PC-3 (cell line): Measurements from ENCODE around the gene TMEM191C. TPM values are rescaled to one million over a fixed set of nuclear protein-coding genes. Genes with fewer than 3 reads are reported as not detected.
"Not testable (repeated sequence)": the region's sequence is repeated elsewhere in the genome, so short reads cannot be mapped to it uniquely, and the experiment has no call there.

Experiments
- ATAC-seq: fragments of 200-7000 bp; cut with Tn5 transposase; 2 replicates; pipeline ENCODE4 v1.9.1; 2020; ENCODE audit warnings: mild to moderate bottlenecking, moderate library complexity
- BruUV-seq: library from RNA; stranded (reverse); fragments of 400-500 nt; replicated peaks from 2 replicates; lab custom pipeline; 2021; lab: Mats Ljungman, UMichigan
- CTCF ChIA-PET: fragments of 300-600 bp; sonication (Branson Sonifier 250); formaldehyde crosslinking; loops from one replicate; lab custom pipeline; 2022; ENCODE audit warnings: antibody characterized with exemption; lab: Charles Lee
- POLR2A ChIA-PET: fragments of 300-600 bp; sonication (Branson Sonifier 250); formaldehyde crosslinking; loops from one replicate; lab custom pipeline; 2022; ENCODE audit warnings: antibody characterized with exemption; ENCODE audit not compliant: unreplicated experiment; lab: Charles Lee
- DNase-seq: peaks from one replicate; pipeline ENCODE4 v3.0.0-alpha.2; 2015
- H2AFZ ChIP-seq: fragments of 300-600 bp; sonication (generic); 2 replicates; pipeline ENCODE4 v1.6.0; 2016; ENCODE audit warnings: antibody characterized with exemption, low read length
- H3F3A ChIP-seq: fragments of 300-600 bp; sonication (generic); one replicate; pipeline ENCODE4 v1.6.0; 2017; ENCODE audit warnings: antibody characterized with exemption, low read length, control low read depth, mild to moderate bottlenecking; ENCODE audit not compliant: unreplicated experiment
- H3K27ac ChIP-seq: fragments of 300-600 bp; sonication (generic); 2 replicates; pipeline ENCODE4 v1.5.1; 2016; ENCODE audit warnings: mild to moderate bottlenecking, low read length
- H3K27me3 ChIP-seq: fragments of 300-600 bp; sonication (generic); 2 replicates; pipeline ENCODE4 v1.6.1; 2016; ENCODE audit warnings: low read length, mixed read lengths
- H3K36me3 ChIP-seq: fragments of 300-600 bp; sonication (generic); 2 replicates; pipeline ENCODE4 v1.6.1; 2016; ENCODE audit warnings: low read depth, mixed run types, low read length, mixed read lengths
- H3K4me1 ChIP-seq: fragments of 300-600 bp; sonication (generic); 2 replicates; pipeline ENCODE4 v1.5.1; 2016; ENCODE audit warnings: low read length; ENCODE audit not compliant: insufficient read depth
- H3K4me2 ChIP-seq: fragments of 300-600 bp; sonication (generic); 2 replicates; pipeline ENCODE4 v1.6.0; 2016; ENCODE audit warnings: low read length
- H3K4me3 ChIP-seq: fragments of 300-600 bp; sonication (generic); 2 replicates; pipeline ENCODE4 v1.5.1; 2016; ENCODE audit warnings: mild to moderate bottlenecking, low read length, mixed read lengths
- H3K79me2 ChIP-seq: fragments of 300-600 bp; sonication (generic); 2 replicates; pipeline ENCODE4 v1.6.1; 2017; ENCODE audit warnings: low read length, mixed read lengths
- H3K9ac ChIP-seq: fragments of 300-600 bp; sonication (generic); 2 replicates; pipeline ENCODE4 v1.6.0; 2016; ENCODE audit warnings: mild to moderate bottlenecking, low read length
- H3K9me2 ChIP-seq: fragments of 300-600 bp; sonication (generic); replicated peaks from 2 replicates; pipeline ENCODE4 v1.6.1; 2016; ENCODE audit warnings: mixed run types, low read length, mixed read lengths
- H3K9me3 ChIP-seq: fragments of 300-600 bp; sonication (generic); 2 replicates; pipeline ENCODE4 v1.6.1; 2016; ENCODE audit warnings: low read length, mixed read lengths
- H4K20me1 ChIP-seq: fragments of 300-600 bp; sonication (generic); 2 replicates; pipeline ENCODE4 v1.6.1; 2016; ENCODE audit warnings: low read length, mixed read lengths
- intact Hi-C: fragments of 100-400 bp; cut with micrococcal nuclease; formaldehyde crosslinking; loops from 2 replicates; pipeline ENCODE4 v1.9.0; 2023
- total RNA-seq: library from RNA; depleted of rRNA; stranded (reverse); fragments of >200 nt; gene quantifications from 2 replicates; pipeline ENCODE4 v1.2.3, GENCODE V29; 2014

Gene TMEM191C
- total RNA-seq, 1 experiment from 2014 or later, result 6.7 TPM

DNA sequence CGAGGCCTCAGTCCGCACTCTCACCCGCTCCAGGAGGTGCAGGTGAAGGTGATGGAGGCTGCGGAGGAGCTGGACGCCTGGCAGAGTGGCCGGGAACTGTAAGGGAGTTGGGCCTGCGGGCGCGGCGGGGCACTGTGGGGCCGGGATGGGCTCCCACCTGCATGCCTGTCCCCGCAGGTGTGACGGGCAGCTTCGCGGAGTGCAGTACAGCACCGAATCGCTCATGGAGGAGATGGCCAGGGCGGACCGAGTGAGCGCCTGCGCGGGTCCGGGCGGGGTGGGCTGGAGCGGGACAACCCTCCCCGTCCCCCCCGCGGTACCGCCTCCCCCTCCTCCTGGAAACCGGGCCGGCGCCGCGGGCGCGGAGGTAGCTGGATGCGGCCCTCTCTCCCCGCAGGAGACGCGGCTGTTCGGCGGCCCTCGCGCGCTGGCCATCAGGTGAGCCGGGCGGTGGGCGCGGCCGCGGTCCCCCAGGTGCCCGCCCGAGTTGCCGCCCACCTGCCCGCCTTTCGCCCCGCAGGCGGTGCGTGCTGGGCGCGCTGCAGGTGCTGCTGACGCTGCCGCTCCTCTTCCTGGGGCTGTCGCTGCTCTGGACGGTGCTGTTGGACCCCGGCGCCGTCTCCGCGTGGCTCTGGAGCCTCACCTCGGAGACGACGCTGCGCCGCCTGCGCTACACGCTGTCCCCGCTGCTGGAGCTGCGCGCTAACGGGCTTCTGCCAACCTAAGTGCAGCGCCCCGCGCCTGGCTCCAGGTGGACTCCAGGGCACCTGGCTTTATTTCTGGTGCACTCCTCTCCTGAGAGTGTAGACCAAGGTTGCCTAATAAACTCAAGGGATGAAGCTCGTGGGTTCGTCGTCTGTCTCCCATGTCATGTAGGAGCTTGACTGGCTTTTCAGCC lies 2.2 kb downstream of the TMEM191C start:
- BruUV-seq, H3K4me2 ChIP-seq, intact Hi-C loops, H3K27me3 ChIP-seq, CTCF ChIA-PET, H3K9me3 ChIP-seq, H3K79me2 ChIP-seq, H3F3A ChIP-seq, H3K4me1 ChIP-seq, H3K27ac ChIP-seq, H4K20me1 ChIP-seq, POLR2A ChIA-PET, DNase-seq, H3K36me3 ChIP-seq, H3K9me2 ChIP-seq, H3K9ac ChIP-seq, H2AFZ ChIP-seq, H3K4me3 ChIP-seq: not testable (repeated sequence)
- ATAC-seq, result peak; percentile 12

DNA sequence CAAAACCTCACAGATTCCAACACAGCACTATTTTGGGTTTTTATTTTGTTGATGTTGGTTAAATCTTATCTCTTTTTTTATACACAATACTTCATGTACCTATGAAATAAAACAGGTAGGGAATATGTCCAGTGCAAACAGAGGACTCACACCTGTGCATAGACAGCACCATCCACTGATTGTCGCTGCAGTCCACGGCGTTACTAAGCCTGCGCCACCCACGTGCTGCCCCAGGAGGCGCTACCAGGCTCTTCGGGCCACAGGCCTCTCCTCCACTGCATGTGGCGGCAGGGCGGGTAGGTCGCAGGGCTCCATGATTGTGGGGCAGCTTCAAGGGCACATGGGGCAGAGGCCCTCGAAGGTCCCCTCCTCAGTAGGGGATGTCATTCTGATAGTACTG lies 5.8 kb downstream of the TMEM191C start:
- POLR2A ChIA-PET, H3K27me3 ChIP-seq, H3K27ac ChIP-seq, H3K9ac ChIP-seq, H3K4me3 ChIP-seq, DNase-seq, H3K9me3 ChIP-seq, H2AFZ ChIP-seq, H3K4me1 ChIP-seq, H3K79me2 ChIP-seq, BruUV-seq, H3K4me2 ChIP-seq, H3F3A ChIP-seq, intact Hi-C loops, H3K9me2 ChIP-seq, H4K20me1 ChIP-seq, H3K36me3 ChIP-seq, CTCF ChIA-PET, ATAC-seq: not testable (repeated sequence)

DNA sequence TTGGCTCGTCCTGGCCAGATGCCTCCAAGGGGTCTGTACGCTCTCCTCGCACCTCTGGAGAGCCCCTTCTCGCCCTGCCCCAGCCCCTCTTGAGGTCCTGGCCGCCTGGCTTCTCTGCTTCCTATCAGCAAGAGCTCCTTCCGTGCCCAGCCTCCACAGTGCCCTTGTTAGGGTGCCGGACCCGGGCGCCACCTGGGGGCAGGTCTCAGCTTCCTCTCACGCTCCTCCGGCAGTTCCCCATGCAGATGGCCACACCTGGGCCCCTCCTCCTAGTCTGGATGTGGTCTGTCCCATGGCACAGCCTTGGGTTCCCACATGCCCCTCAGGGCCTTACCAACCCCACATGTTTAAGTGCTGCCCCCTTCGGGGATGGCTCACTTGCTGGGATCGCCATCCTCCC lies 6.5 kb downstream of the TMEM191C start:
- H3K9ac ChIP-seq, intact Hi-C loops, CTCF ChIA-PET, H3K27me3 ChIP-seq, BruUV-seq, H3K9me3 ChIP-seq, H3K79me2 ChIP-seq, H3K4me3 ChIP-seq, H3K27ac ChIP-seq, H3K36me3 ChIP-seq, H3F3A ChIP-seq, H2AFZ ChIP-seq, H3K9me2 ChIP-seq, H3K4me1 ChIP-seq, H3K4me2 ChIP-seq, DNase-seq, ATAC-seq, POLR2A ChIA-PET, H4K20me1 ChIP-seq: not testable (repeated sequence)

DNA sequence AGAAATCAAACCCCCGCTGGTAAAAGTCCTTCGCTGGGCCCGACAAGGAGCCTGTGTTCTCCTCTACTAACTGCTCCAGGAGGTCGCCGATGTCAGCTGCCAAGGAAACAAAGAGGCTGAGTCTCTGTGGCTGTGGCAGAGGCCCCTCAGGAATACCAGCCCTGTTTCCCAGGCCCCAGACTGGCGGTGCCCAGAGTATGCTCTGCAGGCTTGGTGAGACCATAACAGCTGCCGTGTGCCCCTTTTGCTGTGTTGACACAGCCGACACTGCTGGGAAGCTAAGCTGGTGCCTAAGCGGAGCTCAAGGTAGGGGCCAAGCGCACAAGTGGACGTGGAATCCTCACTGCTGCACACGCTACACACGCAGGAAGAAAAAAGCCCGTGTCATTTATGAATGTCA lies 16.9 kb downstream of the TMEM191C start:
- H3K4me3 ChIP-seq, H3K27me3 ChIP-seq, H3K4me1 ChIP-seq, ATAC-seq, DNase-seq, H3K79me2 ChIP-seq, H2AFZ ChIP-seq, H3K27ac ChIP-seq, H3K4me2 ChIP-seq, H3K9me3 ChIP-seq, intact Hi-C loops, POLR2A ChIA-PET, H4K20me1 ChIP-seq, CTCF ChIA-PET, H3K9ac ChIP-seq, H3F3A ChIP-seq, H3K9me2 ChIP-seq, BruUV-seq, H3K36me3 ChIP-seq: not testable (repeated sequence)

DNA sequence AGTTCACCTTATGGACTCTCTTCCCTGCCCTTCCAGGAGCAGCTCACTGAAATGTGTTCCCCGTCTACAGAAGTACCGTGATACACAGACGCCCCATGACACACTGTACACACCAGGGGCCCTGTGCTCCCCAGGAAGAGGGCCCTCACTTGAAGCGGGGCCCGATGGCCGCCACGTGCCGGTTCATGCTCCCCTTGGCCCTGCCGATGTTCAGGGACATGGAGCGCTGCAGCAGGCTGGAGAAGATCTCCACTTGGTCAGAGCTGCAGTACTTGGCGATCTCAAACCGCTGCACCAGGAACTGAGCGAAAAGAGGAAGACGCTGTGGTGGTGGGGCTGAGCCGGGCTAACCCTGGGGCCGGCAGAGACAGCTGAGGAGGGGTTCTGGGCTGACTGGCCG lies 20.5 kb downstream of the TMEM191C start:
- H3K4me2 ChIP-seq, ATAC-seq, DNase-seq, H3K4me1 ChIP-seq, H3K9me3 ChIP-seq, H4K20me1 ChIP-seq, H3K36me3 ChIP-seq, H2AFZ ChIP-seq, H3K9me2 ChIP-seq, POLR2A ChIA-PET, H3K79me2 ChIP-seq, H3K9ac ChIP-seq, H3K27me3 ChIP-seq, H3F3A ChIP-seq, H3K27ac ChIP-seq, BruUV-seq, CTCF ChIA-PET, intact Hi-C loops, H3K4me3 ChIP-seq: not testable (repeated sequence)

DNA sequence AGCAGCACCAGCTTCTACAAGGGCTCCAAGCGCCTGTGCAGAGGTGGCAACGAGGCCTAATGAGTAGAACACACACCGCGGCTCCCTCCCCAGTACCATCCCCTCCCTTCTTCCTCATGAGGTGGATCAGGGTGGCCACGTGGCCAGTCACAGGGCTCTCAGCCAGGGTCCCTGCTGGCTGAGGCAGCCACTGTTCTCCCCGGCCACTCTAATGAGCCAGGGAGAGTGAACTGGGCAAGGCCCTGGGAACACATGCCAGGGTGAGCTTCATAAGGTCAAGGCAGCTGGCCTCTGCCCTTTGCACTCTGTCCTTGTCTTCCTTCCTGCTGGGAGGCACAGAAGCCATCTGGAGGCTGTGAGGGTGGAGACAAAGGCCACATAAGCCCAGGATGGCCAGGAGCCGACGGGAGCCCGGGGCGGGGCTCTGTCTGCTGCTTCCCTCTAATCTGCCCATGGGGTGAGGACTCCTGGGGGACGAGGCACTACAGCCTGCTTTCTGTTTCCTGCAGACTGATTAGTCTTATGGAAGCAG lies 22.0 kb downstream of the TMEM191C start:
- CTCF ChIA-PET, H3K4me1 ChIP-seq, H3K79me2 ChIP-seq, ATAC-seq, H4K20me1 ChIP-seq, H3K27me3 ChIP-seq, intact Hi-C loops, H3K4me3 ChIP-seq, H2AFZ ChIP-seq, POLR2A ChIA-PET, H3K9me2 ChIP-seq, BruUV-seq, H3K4me2 ChIP-seq, H3K36me3 ChIP-seq, H3K27ac ChIP-seq, H3K9ac ChIP-seq, H3K9me3 ChIP-seq, DNase-seq, H3F3A ChIP-seq: not testable (repeated sequence)
